ENCODE results near the gene MBD3L2B. TPM values are rescaled to one million over a fixed set of nuclear protein-coding genes. Genes with fewer than 3 reads are reported as not detected.
"Not testable (repeated sequence)": the region's sequence is repeated elsewhere in the genome, so short reads cannot be mapped to it uniquely, and the experiment has no call there.

The MBD3L2B gene
- total RNA-seq, 1 donor: not detected

- TF ChIP-seq CTCF (IDR thresholded peaks at IDR 0.05; ENCODE audit: insufficient read depth, low read depth, low read length): no peak
- no peak for DNase-seq (ENCODE audit: low read depth)
- H3K4me3 ChIP-seq (ENCODE audit: low read depth, low read length): no peak overlapping the region
Measured at GRCh38 chr19:7063339-7063738, 42.1 kb upstream of the MBD3L2B start.

DNA sequence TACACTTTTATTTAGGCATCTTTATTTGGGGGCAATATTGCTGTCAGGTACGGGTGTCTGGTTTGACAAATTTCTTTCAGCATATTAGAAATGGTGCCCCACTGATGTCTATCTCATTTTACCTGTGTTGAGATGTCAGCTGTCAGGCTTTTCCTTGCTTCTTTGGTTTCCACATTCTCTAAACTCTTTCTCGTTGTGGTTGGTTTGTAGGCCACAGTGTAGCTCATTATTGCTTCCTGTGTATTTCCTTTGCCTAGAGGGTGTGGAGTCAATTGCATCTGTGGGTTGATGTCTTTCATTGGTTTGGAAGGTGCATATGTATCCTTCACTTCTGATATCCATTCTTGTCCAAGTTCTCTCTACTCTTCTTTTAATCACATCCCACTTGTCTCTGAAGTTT is 38.7 kb upstream of the MBD3L2B start:
- not testable (repeated sequence) for H3K4me3 ChIP-seq (ENCODE audit: low read depth, low read length); DNase-seq (ENCODE audit: low read depth)

GRCh38 chr19:7058576-7058975 is 37.3 kb upstream of the MBD3L2B start, which contains the start of gene MBD3L3:
Gene MBD3L3, minus strand, starts transcription at chr19:7058676. Its CDS starts 71 bp downstream, at chr19:7058605.
- not testable (repeated sequence) for DNase-seq (ENCODE audit: low read depth); H3K4me3 ChIP-seq (ENCODE audit: low read depth, low read length)

DNA sequence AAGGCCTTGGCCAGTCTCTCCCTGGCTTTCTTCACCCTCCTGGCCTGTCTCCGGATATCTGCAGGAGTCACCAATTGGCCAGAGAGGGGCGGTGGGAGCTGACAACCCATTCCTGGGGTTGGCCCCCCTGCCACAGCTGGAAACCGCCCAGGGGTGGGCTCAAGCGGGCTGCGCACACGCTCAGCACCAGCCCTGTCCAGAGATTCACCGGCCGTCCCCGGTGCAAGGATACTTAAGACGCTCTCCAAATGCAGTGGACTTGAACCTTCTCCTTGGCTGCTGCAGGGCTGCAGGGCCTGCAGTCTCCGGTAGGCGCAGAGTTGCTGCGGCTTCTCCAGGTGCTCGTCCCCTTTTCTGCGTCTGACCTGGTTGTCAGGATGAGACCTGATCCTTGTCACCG is 35.1 kb upstream of the MBD3L2B start:
- not testable (repeated sequence) for DNase-seq (ENCODE audit: low read depth); H3K4me3 ChIP-seq (ENCODE audit: low read depth, low read length)

DNA sequence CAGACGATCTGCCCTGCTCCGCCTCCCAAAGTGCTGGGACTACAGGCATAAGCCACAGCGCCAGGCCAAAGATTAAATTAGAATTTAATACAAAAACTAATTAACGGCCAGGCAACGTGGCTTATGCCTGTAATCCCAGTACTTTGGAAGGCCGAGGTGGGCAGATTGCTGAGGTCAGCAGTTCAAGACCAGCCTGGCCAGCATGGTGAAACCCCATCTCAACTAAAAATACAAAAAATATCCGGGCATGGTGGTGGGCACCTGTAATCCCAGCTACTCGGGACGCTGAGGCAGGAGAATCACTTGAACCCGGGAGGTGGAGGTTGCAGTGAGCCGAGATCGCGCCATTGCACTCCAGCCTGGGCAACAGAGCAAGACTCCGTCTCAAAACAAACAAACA is 34.4 kb upstream of the MBD3L2B start:
- not testable (repeated sequence) for H3K4me3 ChIP-seq (ENCODE audit: low read depth, low read length)

GRCh38 chr19:7054635-7055368 is 33.6 kb upstream of the MBD3L2B start:
- DNase-seq (ENCODE audit: low read depth); H3K4me3 ChIP-seq (ENCODE audit: low read depth, low read length): not testable (repeated sequence)

More for the DNA sequence above, 34.4 kb upstream of the MBD3L2B start:
- not testable (repeated sequence) for DNase-seq (ENCODE audit: low read depth)

GRCh38 chr19:7052896-7053295 is 31.7 kb upstream of the MBD3L2B start:
- H3K4me3 ChIP-seq (ENCODE audit: low read depth, low read length); DNase-seq (ENCODE audit: low read depth): not testable (repeated sequence)

- not testable (repeated sequence) for H3K4me3 ChIP-seq (ENCODE audit: low read depth, low read length); DNase-seq (ENCODE audit: low read depth)
Measured at GRCh38 chr19:7051421-7051820, 30.2 kb upstream of the MBD3L2B start.

DNA sequence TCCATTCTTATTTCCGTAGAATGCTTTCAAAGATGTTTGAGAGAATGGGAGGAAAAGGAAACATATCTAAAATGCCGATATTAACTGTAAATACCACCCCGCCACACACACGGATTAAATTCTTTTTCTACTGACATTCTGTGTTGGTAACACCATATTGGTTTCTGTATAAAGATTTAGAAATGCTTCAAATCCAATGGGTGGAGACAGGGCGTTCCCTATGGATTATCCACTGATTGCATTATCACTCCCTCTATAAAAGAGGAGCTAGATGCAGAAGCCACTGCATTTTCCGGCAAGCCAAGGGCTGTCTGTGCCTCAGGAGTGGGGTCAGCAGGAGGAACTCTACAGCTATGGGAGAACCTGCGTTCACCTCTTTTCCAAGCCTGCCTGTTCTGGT is 27.8 kb upstream of the MBD3L2B start, which contains the start of gene MBD3L2:
Gene MBD3L2 (plus strand): TSS at position 301 of the 400 bp plus-strand sequence. CDS start 53 bp downstream, at position 354.
- DNase-seq (ENCODE audit: low read depth); H3K4me3 ChIP-seq (ENCODE audit: low read depth, low read length): not testable (repeated sequence)

GRCh38 chr19:7041563-7041962 is 20.3 kb upstream of the MBD3L2B start:
- DNase-seq (ENCODE audit: low read depth); H3K4me3 ChIP-seq (ENCODE audit: low read depth, low read length): not testable (repeated sequence)

DNA sequence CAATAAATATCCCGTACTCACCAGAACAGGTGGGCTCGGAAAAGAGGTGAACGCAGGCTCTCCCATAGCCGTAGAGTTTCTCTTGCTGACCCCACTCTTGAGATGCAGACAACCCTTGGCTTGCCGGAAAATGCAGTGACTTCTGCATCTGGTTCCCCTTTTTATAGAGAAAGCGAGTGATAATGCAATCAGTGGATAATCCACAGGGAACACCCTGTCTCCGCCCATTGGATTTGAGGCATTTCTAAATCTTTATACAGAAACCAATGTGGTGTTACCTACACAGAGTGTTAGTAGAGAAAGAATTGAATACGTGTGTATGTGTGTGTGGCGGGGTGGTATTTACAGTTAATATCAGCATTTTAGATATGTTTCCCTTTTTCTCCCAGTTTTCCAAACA is 18.8 kb upstream of the MBD3L2B start, which contains the start of gene MBD3L4:
Gene MBD3L4 (minus strand): TSS at position 101 of the 400 bp plus-strand sequence. CDS start 35 bp downstream, at position 66.
- DNase-seq (ENCODE audit: low read depth); H3K4me3 ChIP-seq (ENCODE audit: low read depth, low read length): not testable (repeated sequence)

DNA sequence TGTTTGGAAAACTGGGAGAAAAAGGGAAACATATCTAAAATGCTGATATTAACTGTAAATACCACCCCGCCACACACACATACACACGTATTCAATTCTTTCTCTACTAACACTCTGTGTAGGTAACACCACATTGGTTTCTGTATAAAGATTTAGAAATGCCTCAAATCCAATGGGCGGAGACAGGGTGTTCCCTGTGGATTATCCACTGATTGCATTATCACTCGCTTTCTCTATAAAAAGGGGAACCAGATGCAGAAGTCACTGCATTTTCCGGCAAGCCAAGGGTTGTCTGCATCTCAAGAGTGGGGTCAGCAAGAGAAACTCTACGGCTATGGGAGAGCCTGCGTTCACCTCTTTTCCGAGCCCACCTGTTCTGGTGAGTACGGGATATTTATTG is 9.0 kb upstream of the MBD3L2B start, which contains the start of gene MBD3L5:
Gene MBD3L5 (plus strand): TSS at position 301 of the 400 bp plus-strand sequence. CDS start 34 bp downstream, at position 335.
- not testable (repeated sequence) for H3K4me3 ChIP-seq (ENCODE audit: low read depth, low read length); DNase-seq (ENCODE audit: low read depth)

- H3K4me3 ChIP-seq (ENCODE audit: low read depth, low read length); DNase-seq (ENCODE audit: low read depth): not testable (repeated sequence)
Measured at GRCh38 chr19:7028790-7029189, 7.6 kb upstream of the MBD3L2B start.

DNA sequence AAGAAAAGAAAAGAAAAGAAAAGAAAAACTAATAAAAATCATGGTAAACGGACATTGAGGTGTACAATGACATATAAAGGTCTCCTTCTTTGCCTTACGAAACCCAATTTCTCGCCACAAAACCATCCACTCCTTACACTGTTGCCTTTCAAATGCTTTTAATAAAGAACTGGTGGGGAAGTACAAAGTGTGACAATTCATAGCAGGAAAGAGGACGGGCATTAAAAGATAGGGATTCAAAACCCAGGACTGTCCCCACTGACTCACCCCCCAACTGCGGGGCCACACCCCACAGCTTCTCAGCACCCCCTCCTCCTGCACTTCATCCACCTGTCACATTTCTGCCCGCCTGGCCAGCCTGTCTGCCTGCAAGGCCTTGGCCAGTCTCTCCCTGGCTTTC is 2.4 kb downstream of the MBD3L2B start:
- no peak for TF ChIP-seq CTCF (IDR thresholded peaks at IDR 0.05; ENCODE audit: insufficient read depth, low read depth, low read length)
- DNase-seq (ENCODE audit: low read depth): no peak
- H3K4me3 ChIP-seq (ENCODE audit: low read depth, low read length): no peak overlapping the region
